NCI-H187 (cell line): ENCODE results near the gene FRMD4A.

Source experiments
- DNase-seq, 2 experiments: peaks; one replicate each; lab custom pipeline; 2025; lab: John Stamatoyannopoulos, UW

The FRMD4A gene

DNA sequence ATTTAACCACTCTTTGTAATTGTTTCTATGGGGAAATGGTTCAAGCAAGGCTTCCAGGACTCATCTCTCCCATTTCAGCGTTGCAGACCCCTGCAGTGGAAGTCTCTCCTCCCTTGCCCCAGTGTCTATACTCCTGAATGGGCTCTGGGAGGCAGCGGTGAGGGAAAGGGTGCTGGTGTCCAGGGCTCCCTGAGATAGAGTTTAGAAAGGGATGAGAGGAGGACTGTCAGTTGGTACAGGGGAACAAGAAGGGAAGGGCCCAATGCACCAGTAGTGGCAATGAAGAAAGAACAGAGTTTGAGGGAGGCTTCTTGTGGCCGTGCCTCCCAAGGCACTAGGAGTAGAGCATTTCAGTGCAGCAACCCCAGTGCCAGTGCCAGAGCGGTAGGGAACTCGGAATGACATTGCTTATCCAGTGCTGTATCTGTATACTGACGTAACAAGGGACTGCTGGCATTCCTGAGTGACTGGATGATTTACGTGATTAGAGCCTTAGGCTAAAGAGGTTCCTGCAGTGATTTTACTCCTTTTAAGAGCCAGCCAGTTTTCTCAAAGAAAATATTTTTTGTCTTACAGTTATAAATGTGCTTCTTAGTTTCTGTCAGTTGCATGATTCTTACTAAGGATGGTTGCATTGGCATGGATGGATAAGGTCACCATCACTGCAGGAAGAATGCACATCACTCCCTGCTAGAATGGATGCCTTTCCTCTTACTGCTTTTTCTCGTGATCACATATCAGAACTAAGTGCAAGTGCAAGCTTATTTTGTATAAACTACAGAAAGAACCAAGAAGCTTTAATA is 716.0 kb downstream of the FRMD4A start:
- no peak for DNase-seq

DNA sequence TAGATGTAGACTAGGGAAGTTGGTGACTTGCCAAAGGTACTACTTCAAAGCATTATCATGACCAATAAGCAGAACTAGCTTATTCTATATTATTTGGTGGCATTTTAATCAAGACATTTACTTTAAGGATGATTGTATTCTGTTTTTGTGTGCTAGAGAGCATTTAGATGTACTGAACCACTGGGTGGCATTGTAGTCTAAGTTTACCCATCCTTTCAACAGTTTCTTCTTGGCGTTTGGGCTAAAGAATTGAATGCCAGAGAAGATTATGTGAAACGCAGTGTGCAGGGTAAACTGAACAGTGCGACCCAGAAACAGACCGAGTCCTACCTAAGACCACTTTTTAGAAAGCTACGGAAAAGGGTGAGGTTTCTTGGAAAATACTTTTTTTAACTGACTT is 717.2 kb downstream of the FRMD4A start:
- no peak for DNase-seq

DNA sequence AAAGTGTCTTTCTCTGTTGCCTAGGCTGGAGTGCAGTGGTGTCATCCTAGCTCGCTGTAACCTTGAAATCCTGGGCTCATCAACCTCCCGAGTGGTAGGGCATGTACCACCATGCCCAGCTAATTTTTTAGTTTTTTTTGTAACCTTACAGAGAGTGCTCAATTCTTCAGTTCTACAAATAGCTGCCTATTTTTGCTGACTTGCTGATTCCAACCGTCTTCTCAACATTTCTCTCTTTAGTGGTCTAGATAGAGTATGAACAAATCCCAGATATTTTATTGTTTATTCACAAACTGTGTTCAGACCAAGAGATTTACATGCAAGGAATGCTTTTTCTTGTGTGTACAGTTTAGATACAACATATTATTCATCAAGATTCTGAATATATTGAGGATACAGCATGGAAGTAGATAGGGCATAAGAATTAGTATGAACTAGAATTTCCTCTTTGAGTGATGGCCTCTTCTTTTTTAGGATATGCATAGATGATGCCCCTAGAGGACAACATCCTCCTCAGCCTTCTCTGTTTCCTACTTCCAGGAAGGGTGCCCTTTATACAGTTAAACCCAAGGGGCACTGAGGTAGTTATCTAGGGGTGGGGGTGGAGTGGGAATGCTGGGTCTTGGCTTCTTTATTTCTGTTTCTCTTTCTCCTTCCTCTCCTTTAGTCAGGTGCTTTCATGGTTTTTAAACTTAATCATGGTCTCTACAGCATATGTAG is 717.9 kb downstream of the FRMD4A start:
- DNase-seq: no peak

DNA sequence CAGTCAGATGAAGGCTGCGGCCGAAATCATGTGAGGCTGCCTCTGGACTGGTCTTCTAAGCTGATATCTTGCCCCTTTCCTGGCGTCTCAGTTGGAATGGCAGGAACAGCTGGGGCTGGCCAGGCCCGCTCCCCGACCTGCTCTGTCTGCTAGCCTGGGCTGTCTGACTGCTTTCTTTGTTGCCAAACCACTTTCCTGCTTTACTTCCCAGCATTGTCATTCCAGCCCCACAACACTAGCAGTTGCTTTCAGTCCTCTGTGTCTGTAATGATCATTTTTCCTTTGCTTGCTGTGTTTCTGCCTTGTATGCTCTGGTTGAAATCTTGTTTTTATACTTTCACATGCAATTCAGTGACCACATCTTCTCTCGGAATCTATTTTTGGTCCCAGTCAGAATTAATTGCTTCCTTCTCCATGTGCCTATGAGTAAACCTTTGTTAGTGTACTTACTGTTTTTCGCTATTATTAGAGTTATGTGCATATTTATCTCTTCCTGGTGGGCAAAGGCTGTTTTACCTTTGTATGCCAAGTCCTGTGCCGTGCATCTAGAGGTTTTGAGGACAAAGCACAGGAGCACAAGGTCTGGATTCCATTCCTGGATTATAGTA is 722.4 kb downstream of the FRMD4A start:
- no peak for DNase-seq

DNA sequence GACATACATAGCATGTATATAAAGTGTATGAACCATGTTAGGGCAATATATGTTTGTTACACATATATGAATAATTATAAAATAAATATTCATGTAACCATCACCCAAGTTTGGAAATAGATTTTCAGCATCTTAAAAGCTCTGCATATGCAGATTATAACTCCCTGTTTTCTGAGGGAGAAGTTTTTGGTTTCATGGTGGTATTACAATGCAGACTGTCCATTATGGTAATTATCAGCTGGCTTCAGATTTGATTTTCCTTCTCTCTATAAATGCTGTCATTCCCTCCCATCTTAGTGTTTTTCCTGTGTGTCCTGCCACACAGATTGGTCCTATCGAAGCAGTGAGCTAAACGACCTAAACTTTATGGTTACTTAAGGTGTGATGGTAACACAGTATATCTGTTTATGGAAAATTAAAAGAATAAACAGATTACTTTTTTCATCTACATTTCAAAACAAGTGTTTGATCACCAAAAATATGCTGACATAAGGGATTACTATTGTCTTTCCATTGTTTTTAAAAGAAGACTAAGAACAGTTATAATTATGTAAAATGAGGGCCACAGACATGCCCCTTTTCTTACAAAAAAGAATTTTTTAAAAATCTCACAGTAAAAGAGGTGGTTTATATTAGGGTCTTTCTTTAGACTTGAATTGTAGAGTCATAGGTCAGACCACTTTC is 726.2 kb downstream of the FRMD4A start:
- no peak for DNase-seq

DNA sequence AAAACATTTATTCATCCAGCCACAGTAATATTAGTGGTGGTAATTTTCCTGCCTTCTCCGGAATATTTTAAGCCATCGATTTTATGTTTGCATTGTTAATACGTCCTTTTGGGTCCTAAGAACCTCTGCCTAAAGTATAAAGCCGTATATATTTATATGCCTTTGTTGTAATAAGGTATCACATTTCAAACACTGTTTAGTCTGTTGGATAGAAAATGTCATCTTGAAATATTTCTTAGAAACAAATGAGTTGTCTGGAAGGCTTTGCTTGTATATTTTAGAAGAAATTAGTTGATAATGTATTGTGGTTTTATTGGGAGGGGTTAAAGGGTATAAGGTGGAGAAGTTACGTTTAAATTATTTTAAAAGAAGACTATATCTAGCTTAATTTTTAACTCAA is 732.8 kb downstream of the FRMD4A start:
- DNase-seq: no peak

DNA sequence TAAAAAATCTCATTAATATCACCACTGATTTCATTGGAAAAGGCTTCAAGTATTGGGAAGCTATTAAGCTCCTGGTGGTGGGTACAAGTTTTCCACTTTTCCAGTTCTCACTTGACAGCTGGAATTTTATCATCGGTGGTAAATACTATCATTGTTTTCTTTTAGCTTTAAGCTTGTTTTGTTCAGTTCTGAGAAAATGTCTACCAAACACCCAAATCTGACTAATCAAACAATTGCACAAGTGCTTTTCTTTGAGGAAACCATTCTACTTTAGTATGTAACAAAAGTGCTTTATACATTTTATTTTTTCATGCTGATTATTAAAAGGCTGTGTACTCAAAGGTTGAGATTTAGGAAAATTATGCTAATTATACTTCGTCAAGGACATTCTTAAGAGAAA is 736.1 kb downstream of the FRMD4A start:
- DNase-seq: no peak
